ENCODE results near the gene RELN. TPM values are rescaled to one million over a fixed set of nuclear protein-coding genes. Genes with fewer than 3 reads are reported as not detected.

The RELN gene
- total and polyA plus RNA-seq, 2 donors (not counting 1 experiment from before 2014, with no cell fraction given): not detected

GRCh38 chr7:103932389-103932788, 57.1 kb downstream of the RELN start:
- H3K27me3 Mint-ChIP-seq: peaks cover under 1% of the 10 kb centered on the region

GRCh38 chr7:103929901-103930311, 59.6 kb downstream of the RELN start:
- no peaks in the 10 kb centered on the region for H3K36me3 ChIP-seq (replicated peaks in 1 of 2; ENCODE audit: control extremely low read depth in 1 of 2, control insufficient read depth in 1 of 2, extremely low read depth in 1 of 2, insufficient read depth in 2 of 2, low read length in 1 of 2)
- no peaks in the 10 kb centered on the region for H4K20me1 ChIP-seq (ENCODE audit: control insufficient read depth, insufficient read depth, low read length, poor library complexity, severe bottlenecking)

More at GRCh38 chr7:103932389-103932788, 57.1 kb downstream of the RELN start:
- 64% methylated on average over 2 of the region's 2 CpGs for WGBS (ENCODE audit: insufficient coverage)
- ChIA-PET POLR2A (no interaction called here), CTCF (no interaction called here)
- intact Hi-C loops (cut with micrococcal nuclease): no loop called here
- Mint-ChIP-seq H3K4me1 (no peaks in the 10 kb centered on the region), H3K9me3 (ENCODE audit: insufficient read depth) (no peaks in the 10 kb centered on the region), H3K27ac (no peak overlapping the region), H3K4me3 (no peak overlapping the region)
- no peaks in the 10 kb centered on the region for H3K36me3 ChIP-seq (replicated peaks in 1 of 2; ENCODE audit: control extremely low read depth in 1 of 2, control insufficient read depth in 1 of 2, extremely low read depth in 1 of 2, insufficient read depth in 2 of 2, low read length in 1 of 2)
- TF ChIP-seq EZH2 (IDR thresholded peaks at IDR 0.05; ENCODE audit: borderline replicate concordance, insufficient read depth, low read depth, low read length, poor library complexity, severe bottlenecking): no peak
- TF ChIP-seq CTCF (IDR thresholded peaks at IDR 0.05): no peak
- H3K79me2 ChIP-seq (ENCODE audit: control insufficient read depth, insufficient read depth, low read length): no peaks in the 10 kb centered on the region
- no peak overlapping the region for H3K9ac ChIP-seq (ENCODE audit: low read length)
- H3K4me3 ChIP-seq (ENCODE audit: control extremely low read depth in 1 of 5, extremely low read depth in 1 of 5, insufficient read depth in 1 of 5, low read depth in 2 of 5, low read length in 4 of 5): no peak overlapping the region
- no peaks in the 10 kb centered on the region for H4K20me1 ChIP-seq (ENCODE audit: control insufficient read depth, insufficient read depth, low read length, poor library complexity, severe bottlenecking)
- no peaks in the 10 kb centered on the region for H3K9me3 ChIP-seq (ENCODE audit: control extremely low read depth in 1 of 3, control insufficient read depth in 2 of 3, insufficient read depth in 1 of 3, low read length in 2 of 3)
- H3K27me3 ChIP-seq (replicated peaks in 1 of 4; ENCODE audit: control extremely low read depth in 1 of 4, control insufficient read depth in 3 of 4, insufficient read depth in 4 of 4, low read length in 3 of 4): no peaks in the 10 kb centered on the region
- DNase-seq (no peak), ATAC-seq (ENCODE audit: low read depth) (no peak)
- no peak overlapping the region for H2AFZ ChIP-seq (ENCODE audit: insufficient read depth, low read depth, low read length, poor library complexity, severe bottlenecking)
- H3K27ac ChIP-seq (ENCODE audit: low read length in 2 of 2): no peak overlapping the region
- no peaks in the 10 kb centered on the region for H3K4me1 ChIP-seq (ENCODE audit: control insufficient read depth in 2 of 2, insufficient read depth in 2 of 2, low read length in 2 of 2)
- H3K4me2 ChIP-seq (replicated peaks; ENCODE audit: low read depth, low read length, poor library complexity, severe bottlenecking): no peak overlapping the region

More at GRCh38 chr7:103929901-103930311, 59.6 kb downstream of the RELN start:
- no peak overlapping the region for H3K27ac ChIP-seq (ENCODE audit: low read length in 2 of 2)
- H3K9ac ChIP-seq (ENCODE audit: low read length): no peak overlapping the region
- ChIA-PET CTCF (no interaction called here), POLR2A (no interaction called here)
- Mint-ChIP-seq H3K4me1 (no peaks in the 10 kb centered on the region), H3K4me3 (no peak overlapping the region), H3K27ac (no peak overlapping the region), H3K27me3 (no peaks in the 10 kb centered on the region), H3K9me3 (ENCODE audit: insufficient read depth) (no peaks in the 10 kb centered on the region)
- H3K9me3 ChIP-seq (ENCODE audit: control extremely low read depth in 1 of 3, control insufficient read depth in 2 of 3, insufficient read depth in 1 of 3, low read length in 2 of 3): no peaks in the 10 kb centered on the region
- no peaks in the 10 kb centered on the region for H3K4me1 ChIP-seq (ENCODE audit: control insufficient read depth in 2 of 2, insufficient read depth in 2 of 2, low read length in 2 of 2)
- no peaks in the 10 kb centered on the region for H3K79me2 ChIP-seq (ENCODE audit: control insufficient read depth, insufficient read depth, low read length)
- TF ChIP-seq CTCF (IDR thresholded peaks at IDR 0.05) (no peak), EZH2 (IDR thresholded peaks at IDR 0.05; ENCODE audit: borderline replicate concordance, insufficient read depth, low read depth, low read length, poor library complexity, severe bottlenecking) (no peak)
- ATAC-seq (ENCODE audit: low read depth) (no peak), DNase-seq (no peak)
- H3K27me3 ChIP-seq (replicated peaks in 1 of 4; ENCODE audit: control extremely low read depth in 1 of 4, control insufficient read depth in 3 of 4, insufficient read depth in 4 of 4, low read length in 3 of 4): no peaks in the 10 kb centered on the region
- no peak overlapping the region for H2AFZ ChIP-seq (ENCODE audit: insufficient read depth, low read depth, low read length, poor library complexity, severe bottlenecking)
- no peak overlapping the region for H3K4me2 ChIP-seq (replicated peaks; ENCODE audit: low read depth, low read length, poor library complexity, severe bottlenecking)
- H3K4me3 ChIP-seq (ENCODE audit: control extremely low read depth in 1 of 5, extremely low read depth in 1 of 5, insufficient read depth in 1 of 5, low read depth in 2 of 5, low read length in 4 of 5): no peak overlapping the region
- intact Hi-C loops (cut with micrococcal nuclease): no loop called here
- WGBS (ENCODE audit: insufficient coverage): 50% methylated on average over 1 of the region's 1 CpG

All from B cell (primary cell).